ENCODE data around the gene BMF.

Gene BMF

DNA sequence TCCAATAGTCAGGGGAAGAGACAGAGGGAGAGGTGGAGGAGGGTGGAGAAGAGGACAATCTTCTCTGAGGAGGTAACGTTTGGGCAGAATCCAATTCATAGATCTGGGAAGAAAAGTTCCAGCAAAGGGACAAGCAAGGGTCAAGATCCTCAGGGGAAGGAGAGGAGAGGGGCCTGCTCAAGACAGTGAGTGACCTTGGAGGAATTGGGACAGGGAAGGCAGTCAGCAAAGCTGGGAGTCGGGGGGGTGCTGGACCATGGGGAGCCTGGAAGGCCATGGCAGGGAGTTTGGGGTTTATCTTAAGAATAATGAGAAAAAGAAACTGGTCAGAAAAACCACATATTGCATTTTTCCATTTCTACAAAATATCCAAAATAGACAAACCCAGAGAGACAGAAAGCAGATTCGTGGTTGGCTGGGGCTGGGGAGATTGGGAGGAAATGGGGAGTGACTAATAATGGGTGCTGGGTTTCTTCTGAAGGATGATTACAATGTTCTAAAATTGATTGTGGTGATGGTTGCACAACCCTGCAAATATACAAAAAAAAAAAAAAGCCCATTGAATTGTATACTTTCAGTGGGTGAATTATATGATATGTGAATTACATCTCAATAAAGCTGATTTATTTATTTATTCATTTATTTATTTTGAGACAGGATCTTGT is 50.1 kb downstream of the BMF start:
- H3K27ac ChIP-seq: no peak overlapping the region
- TF ChIP-seq, protein P1, sequence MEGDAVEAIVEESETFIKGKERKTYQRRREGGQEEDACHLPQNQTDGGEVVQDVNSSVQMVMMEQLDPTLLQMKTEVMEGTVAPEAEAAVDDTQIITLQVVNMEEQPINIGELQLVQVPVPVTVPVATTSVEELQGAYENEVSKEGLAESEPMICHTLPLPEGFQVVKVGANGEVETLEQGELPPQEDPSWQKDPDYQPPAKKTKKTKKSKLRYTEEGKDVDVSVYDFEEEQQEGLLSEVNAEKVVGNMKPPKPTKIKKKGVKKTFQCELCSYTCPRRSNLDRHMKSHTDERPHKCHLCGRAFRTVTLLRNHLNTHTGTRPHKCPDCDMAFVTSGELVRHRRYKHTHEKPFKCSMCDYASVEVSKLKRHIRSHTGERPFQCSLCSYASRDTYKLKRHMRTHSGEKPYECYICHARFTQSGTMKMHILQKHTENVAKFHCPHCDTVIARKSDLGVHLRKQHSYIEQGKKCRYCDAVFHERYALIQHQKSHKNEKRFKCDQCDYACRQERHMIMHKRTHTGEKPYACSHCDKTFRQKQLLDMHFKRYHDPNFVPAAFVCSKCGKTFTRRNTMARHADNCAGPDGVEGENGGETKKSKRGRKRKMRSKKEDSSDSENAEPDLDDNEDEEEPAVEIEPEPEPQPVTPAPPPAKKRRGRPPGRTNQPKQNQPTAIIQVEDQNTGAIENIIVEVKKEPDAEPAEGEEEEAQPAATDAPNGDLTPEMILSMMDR (conservative IDR thresholded peaks at IDR 0.05): no peak

DNA sequence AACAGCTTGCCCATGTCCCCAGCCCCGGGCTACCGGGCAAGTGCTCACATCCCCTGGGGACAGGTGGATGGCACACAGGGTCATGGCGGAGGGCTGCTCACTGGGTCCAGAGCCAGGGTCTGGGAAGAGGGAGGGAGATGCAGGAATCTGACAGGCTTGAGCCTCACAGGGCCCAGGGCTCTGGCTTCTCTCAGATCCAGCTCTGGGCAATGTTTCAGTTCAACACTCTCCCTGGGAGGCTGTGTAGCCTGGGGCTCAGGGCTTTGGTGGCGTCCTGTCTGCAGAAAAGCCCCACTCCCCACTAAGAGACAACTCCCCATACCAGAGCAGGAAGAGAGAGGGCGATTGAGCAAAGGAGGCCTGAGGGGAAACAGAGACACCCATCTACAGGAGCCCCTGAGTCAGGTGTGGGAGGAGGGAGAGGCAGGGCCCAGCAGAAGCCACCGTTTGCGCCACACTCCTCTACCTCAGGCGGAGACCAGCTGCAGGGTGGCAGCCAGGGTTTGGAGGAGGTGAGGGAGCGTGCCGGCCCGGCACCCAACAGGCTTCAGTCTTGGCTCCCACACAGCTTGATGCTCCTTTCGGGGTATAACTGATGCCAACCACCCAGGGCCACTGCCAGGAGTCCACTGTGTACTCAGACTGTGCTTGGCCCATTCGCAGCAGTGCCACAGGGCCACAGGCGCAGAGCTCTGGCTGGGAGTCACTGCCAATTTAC is 52.9 kb downstream of the BMF start:
- peak overlapping the region; percentile 72 for H3K27ac ChIP-seq
- TF ChIP-seq, protein P1 (conservative IDR thresholded peaks at IDR 0.05): no peak

DNA sequence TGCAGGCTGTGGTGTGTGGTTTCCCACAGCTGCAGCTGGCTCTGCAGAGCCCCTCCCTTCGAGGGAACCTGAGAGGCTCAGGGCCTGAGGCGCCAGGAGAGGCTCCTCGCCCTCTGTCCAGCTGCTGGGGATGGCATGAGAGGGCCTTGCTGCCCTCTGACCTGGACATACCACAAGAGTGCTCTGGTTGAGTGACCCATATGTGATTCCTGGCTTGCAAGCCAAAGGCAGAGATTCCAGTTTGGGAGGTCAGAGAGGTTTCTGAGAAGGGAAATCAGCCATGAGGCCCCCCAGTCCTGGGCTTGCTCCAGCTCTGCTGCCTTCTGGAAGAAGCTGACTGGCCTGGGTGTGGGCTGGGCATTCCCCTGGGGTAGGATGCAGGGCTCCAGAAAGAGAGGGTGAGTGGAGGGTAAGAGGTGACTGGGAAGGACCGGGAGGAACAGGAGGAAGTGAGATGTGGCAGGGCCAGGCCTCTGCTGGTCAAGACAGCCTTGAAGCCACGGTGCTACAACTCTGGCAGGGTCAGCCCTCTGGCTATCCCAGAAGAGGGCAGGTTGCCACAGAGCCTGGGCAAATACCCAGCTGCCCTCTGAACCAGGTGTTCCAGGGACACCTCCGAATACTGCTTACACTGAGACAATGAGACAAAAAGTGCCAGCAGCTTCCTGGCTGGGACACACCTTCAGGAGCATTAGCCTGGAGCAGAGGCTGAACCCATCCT is 53.7 kb downstream of the BMF start:
- peak overlapping the region; percentile 72 for H3K27ac ChIP-seq
- TF ChIP-seq, protein P1 (conservative IDR thresholded peaks at IDR 0.05): no peak

GRCh38 chr15:40054605-40054854 is 54.1 kb downstream of the BMF start:
- peak overlapping the region; percentile 72 for H3K27ac ChIP-seq

DNA sequence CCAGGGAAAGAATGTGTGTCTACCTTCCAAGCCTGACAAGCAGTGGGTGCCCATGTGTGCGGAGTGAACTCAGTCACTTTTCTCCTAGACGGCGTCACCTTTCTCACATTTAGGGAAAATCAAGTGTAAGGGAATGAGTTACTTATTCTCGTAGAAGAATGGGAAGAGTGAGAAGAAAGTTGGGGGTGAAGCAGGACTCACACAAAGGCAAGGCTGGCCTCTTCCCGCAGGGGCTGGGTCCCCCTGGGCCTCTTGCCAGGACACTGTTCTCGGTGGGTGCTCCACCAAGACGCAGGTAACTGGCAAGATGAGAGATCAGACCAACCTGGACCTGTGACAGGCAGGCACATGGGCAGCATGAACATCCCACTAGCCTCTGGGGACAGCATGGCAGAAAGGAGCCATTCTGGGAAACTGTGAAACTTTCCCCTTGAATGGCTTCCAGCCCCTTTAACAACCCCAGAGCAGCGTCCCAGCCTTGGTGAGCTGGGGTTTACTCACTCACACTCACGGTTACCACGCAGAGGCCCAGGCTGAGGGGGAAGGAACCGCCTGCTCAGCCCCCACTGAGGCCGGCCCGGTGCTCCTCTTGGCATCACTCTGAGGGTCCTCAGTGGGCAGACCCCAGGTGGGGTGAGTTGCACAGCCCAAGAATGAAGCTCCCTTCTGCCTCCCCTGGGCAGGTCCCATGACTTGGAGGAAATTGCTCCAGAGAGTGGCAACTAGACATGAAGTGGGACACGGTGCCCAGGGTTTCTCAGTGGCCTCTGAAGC is 54.7 kb downstream of the BMF start:
- TF ChIP-seq, protein P1 (conservative IDR thresholded peaks at IDR 0.05): no peak
- peak overlapping the region; percentile 72 for H3K27ac ChIP-seq

More at GRCh38 chr15:40054605-40054854, 54.1 kb downstream of the BMF start:
- TF ChIP-seq, protein P1 (conservative IDR thresholded peaks at IDR 0.05): no peak

- H3K27ac ChIP-seq: no peak overlapping the region
- TF ChIP-seq, protein P1 (conservative IDR thresholded peaks at IDR 0.05): no peak
These were observed 55.4 kb downstream of the BMF start for GRCh38 chr15:40053079-40053830.
